ENCODE data around the gene RAB29.
A peak's percentile ranks its signal among the peaks of the same experiment; 100 is the strongest.

Gene RAB29

GRCh38 chr1:205794011-205794730 is 18.9 kb upstream of the RAB29 start:
- no peak for ATAC-seq

- ATAC-seq = no peak
Measured at GRCh38 chr1:205792961-205793673, 17.8 kb upstream of the RAB29 start.

GRCh38 chr1:205792481-205792881 is 17.2 kb upstream of the RAB29 start:
- ATAC-seq = peak in 1 of 2 donors; percentile 30

DNA sequence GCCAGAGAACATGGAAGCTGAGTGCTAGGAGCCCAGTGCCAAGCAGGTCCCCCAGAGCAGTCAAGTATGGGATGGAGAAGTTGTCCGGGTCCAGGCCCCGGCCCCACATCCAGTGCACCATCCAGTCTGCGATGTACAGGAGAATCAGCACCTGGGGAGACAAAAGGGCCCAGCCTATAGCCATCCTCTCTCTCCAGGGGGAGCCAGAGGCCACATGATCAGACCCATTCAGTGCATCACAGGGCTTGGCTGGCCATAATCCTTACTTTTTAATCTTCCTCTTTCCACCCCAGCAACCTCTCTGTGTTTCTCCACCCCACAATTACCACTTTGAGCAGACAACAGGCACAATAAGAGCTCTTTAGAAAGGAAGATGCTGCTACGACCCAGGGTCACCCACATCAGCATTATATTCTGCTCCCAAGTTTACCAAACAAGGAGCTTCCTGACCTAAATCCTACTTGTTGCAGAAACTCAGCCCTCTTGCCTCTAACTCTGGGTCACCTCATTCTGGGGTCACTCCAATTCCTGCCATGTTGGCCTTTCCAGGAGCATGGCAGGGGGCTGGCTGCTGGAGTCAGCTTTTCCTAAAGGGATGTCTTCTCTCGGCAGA is 16.4 kb upstream of the RAB29 start:
- peak; percentile 84 to 85 for ATAC-seq

GRCh38 chr1:205787287-205787916 is 12.1 kb upstream of the RAB29 start:
- no peak for ATAC-seq

DNA sequence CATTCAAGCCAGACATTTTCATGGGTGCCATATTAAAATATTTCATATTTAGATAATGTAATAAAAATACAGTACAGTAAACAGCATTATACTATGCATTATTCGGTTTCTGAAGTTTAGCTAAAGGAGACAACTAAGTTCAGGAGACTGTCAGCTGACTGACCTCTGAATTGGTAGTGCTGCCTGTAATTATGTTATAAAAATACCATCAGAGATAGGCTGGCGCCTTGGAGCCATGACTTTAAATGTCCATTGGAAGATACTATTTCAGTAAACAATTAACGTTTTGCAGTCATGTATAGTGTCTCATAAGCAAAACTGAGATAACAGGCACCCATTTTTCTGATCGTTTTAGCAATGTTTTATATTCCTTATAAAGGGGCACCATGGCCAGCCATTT is 11.3 kb upstream of the RAB29 start:
- no peak for ATAC-seq

DNA sequence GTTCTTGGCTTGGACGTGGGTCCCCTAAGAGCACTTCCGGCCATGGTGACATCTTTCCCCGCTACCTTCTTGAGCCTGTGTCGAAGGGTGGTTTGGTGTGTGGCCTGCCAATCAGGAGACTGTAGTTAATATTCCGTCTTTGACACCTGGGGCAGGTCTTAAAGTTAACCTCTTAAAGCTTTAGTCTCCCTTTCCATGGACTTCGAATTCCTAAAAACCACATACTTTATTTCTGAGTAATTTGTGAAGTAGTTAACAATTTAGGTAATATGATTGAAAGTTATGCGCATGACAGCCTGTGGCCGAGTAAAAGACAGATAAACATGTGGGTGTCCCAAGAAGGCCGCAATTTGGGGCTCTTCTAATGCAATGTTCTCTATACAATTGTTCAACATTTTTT is 10.2 kb upstream of the RAB29 start:
- ATAC-seq = no peak

GRCh38 chr1:205783904-205784303 is 8.6 kb upstream of the RAB29 start:
- ATAC-seq = no peak

GRCh38 chr1:205783433-205783795 is 8.1 kb upstream of the RAB29 start:
- no peak for ATAC-seq

DNA sequence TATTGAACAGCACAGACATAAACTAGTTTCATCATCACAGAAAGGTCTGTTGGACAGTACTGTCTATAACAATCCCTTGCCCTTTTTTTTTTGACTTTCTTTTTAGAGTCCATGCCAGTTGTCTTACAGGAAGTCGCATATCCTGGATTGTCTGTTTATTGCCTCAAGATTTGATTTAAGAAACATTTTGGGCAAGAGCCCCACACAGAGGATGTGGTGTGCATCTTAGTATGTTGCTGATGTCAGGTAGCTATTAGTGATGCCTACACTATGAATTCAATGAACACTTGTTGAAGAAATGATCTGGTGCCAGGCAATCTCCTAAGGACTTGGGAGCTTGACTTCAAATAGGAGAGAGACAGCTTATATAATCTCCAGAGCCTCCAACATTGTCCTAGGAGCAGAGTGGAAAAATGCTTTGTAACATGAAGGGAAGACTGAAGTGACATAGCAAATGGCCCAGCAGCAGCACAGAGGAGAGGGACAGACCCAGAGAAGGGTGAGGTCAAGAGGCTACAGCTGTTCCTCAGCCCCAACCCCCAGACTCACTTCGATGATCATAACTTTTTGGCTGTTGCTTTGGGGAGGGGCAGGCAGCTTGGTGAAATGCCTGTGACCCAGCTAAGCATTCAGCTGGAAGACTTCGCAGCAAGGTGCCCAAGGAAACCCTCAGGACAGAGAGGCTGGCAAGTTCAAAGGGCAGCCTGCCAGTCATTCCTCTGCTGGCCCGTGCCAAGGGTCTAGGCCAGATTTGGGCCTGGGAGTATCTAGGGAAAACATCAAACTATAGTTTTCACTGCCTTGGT is 7.5 kb upstream of the RAB29 start:
- no peak for ATAC-seq

- ATAC-seq = no peak
Measured at GRCh38 chr1:205780335-205780734, 5.1 kb upstream of the RAB29 start.

DNA sequence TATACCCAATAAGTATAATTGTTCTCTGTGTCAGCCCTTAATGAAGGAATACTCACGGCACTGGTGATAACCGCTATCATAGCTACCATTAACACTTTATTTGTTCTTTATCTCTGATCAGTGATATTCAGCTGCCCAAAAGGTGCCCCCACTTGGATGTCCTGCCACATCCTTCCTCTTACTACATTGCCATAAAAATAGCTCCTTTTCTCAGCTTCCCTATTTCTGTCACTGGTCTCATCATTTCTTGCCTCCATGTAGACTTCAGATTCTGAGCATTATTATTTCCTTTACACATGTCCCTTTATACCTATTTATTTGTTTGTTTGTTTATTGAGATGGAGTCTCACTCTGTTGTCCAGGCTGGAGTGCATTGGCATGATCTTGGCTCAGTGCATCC is 2.7 kb upstream of the RAB29 start:
- no peak for ATAC-seq

- ATAC-seq = no peak
Measured at GRCh38 chr1:205775717-205776056, 405 bp upstream of the RAB29 start.

DNA sequence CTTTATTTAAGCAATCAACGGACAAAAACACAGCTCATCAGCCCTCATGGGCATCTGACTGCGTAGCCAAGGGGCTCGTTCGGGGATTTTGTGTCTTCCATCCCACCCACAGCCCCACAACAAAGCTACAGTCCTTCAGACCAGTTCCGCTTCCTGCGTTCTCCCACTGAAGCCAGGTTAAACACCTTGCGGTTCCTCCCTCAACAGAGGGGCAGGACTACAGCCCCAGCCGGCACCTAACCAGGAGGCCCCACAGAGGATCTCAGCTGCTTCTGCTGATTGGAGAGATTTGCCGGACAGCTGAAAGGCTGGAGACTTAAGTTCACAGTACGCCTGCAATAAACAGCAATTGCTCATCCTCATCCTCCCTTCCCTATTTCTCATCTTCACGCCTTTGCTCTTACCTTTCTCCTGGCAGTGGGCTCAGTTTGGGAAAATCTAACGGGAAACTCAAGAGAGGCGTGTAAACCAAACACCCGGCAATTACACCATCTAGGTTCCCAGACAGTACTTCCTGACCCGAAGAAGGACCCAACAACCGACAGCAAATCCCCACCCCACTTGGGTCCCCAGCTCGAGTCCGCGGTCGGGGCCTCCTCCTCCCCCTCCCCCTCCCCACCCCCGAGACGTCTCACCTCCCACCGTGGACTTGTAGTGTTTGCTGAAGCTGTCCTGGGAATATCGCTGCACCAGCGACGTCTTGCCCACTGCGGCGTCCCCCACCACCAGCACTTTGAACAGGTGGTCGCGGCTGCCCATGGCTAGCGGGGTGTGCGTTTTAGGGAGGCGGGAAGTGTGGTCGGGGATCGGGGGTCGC is 876 bp downstream of the RAB29 start:
- peak in 1 of 2 donors; percentile 3 for ATAC-seq

- peak; percentile 30 to 50 for ATAC-seq
Measured at GRCh38 chr1:205772607-205773032, 2.7 kb downstream of the RAB29 start.

GRCh38 chr1:205770618-205771017 is 4.7 kb downstream of the RAB29 start:
- ATAC-seq = no peak

DNA sequence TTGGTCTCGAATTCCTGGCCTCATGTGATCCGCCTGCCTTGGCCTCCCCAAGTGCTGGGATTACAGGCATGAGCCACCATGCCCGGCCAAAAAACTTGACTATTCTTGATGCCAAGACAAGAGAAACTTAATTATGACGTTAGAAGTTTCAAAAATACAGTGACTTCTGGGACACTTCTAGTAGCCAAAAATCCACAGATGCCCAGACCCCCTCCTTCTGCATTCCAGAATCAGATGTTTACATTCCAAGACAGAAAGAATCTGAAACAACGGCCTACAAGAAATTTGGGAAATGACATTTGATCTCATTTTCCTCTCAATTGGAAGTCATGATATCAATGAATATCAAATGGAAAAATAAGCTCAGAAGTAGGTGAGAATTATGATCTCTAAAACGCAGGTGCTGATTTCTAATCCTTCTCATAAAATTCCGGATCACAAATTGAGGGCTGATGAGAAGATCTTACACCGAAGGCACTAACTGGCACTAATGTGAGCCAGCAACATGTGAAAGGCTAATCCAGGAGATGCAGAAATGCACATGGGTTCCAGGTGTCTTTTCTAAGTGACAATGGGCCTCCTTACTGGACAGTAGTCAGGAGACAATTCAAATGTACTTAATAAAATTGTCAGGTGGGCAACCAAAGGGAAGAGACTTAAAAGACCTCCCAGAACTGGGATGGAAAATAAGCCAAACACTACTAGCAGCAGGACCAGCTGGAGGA is 5.5 kb downstream of the RAB29 start:
- ATAC-seq = no peak

GRCh38 chr1:205767248-205767647 is 8.0 kb downstream of the RAB29 start:
- ATAC-seq = no peak

DNA sequence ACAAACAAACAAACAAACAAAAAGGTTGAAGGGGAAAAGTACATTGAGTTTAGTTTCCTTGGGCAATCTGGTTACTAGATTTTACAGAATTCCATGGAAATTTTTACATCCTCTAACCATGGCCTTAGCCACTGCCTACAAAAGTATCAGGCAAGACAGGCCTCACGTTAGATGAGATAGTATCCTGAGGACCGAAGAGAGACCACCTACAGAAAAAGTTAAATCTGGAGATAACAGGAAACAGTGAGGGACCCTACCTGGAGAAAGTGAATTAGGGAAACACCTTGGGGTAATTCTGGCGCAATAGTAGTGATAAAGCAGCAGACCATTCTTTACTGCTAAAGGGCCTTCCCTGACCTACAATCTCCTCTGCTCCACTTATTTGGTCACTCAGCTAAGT is 8.7 kb downstream of the RAB29 start:
- no peak for ATAC-seq

- no peak for ATAC-seq
Measured at GRCh38 chr1:205766038-205766437, 9.2 kb downstream of the RAB29 start.

DNA sequence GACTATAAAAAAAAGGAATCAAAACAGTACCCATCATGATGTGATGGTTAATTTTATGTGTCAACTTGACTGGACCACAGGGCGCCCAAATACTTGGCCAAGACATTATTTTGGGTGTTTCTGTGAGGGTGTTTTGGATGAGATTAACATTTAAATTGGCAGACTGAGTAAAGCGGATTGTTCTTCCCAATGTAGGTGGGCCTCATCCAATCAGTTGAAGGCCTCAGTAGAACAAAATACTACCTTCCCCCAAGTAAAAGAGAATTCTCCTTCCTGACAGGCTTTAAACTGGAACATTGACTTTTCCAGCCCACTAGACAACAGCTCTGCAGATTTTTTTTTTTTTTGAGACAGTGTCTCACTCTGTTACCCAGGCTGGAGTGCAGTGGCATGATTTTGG is 10.7 kb downstream of the RAB29 start:
- ATAC-seq = no peak

Data from activated CD4-positive, CD25-positive, alpha-beta regulatory T cell treated with anti-CD3 and anti-CD28 coated beads, Interleukin-2, amount 50 U/mL, for 24 hours (primary cell).